Heart right ventricle (tissue), 16 donors: ENCODE measurements around the gene FOSL2. TPM values are rescaled to one million over a fixed set of nuclear protein-coding genes. Genes with fewer than 3 reads are reported as not detected.

Source experiments
- ATAC-seq, 8 donors: fragments of 200-7000 bp; cut with Tn5 transposase; one replicate each; pipeline ENCODE4 v1.9.1; 2020; ENCODE audit warnings: mild to moderate bottlenecking in 8 of 8, moderate library complexity in 8 of 8, moderate number of reproducible peaks in 1 of 8
- DNase-seq, 2 donors: peaks; one replicate each; pipeline ENCODE4 v3.0.0-alpha.2; 2020
- H3K27ac ChIP-seq, 10 donors: fragments of 200-600 bp; sonication (generic) in 2 of 10; one replicate each; pipeline versions ENCODE4 v1.5.0 to v1.8.0; 2020 to 2022; ENCODE audit warnings: mild to moderate bottlenecking in 3 of 10
- H3K27me3 ChIP-seq, 7 donors: fragments of 200-600 bp; one replicate each; pipeline ENCODE4 v1.8.0; 2021 to 2022; ENCODE audit warnings: mild to moderate bottlenecking in 2 of 7
- H3K36me3 ChIP-seq, 9 donors: fragments of 200-600 bp; sonication (generic) in 1 of 9; one replicate each; pipeline versions ENCODE4 v1.5.0 to v1.8.0; 2020 to 2022; ENCODE audit warnings: mild to moderate bottlenecking in 2 of 9
- H3K4me1 ChIP-seq, 9 donors: fragments of 200-600 bp; sonication (generic) in 1 of 9; one replicate each; pipeline versions ENCODE4 v1.5.0 to v1.8.0; 2020 to 2022; ENCODE audit warnings: mild to moderate bottlenecking in 4 of 9
- H3K4me3 ChIP-seq, 10 donors: fragments of 200-600 bp; sonication (generic) in 2 of 10; one replicate each; pipeline versions ENCODE4 v1.5.0 to v1.8.0; 2020 to 2022; ENCODE audit warnings: mild to moderate bottlenecking in 7 of 10, moderate library complexity in 2 of 10
- H3K9me3 ChIP-seq, 11 donors: fragments of 200-600 bp in 10 of 11; sonication (generic) in 2 of 11; one replicate each; pipeline versions ENCODE4 v1.5.0 to v1.8.0; 2013 to 2022; ENCODE audit warnings: mild to moderate bottlenecking in 2 of 11, control low read depth in 1 of 11, moderate library complexity in 1 of 11
- WGBS, 2 donors: extraction: QIAGEN DNeasy Blood & Tissue Kit; methylation state at CpG; one replicate each; pipeline ENCODE4 v1.1.7; 2013; ENCODE audit warnings: inconsistent platforms in 1 of 2; 5-methylcytosine and 5-hydroxymethylcytosine counted together
- intact Hi-C, 10 donors: fragments of 100-400 bp; cut with DNase I; formaldehyde crosslinking; loops; one replicate each; pipeline versions ENCODE4 v1.11.1 to v1.14.2; 2022
- polyA plus RNA-seq, 2 donors: library from polyadenylated mRNA; stranded (reverse); fragments of 200-250 nt; gene quantifications; one replicate each; pipeline ENCODE4 v1.2.3, GENCODE V29; 2013
- total RNA-seq, 10 donors: library from RNA; stranded (reverse); fragmentation: NEBNext Ultra II Directional in 3 of 10; extraction: Animal tissue kit (Norgen Biotek cat#: 25700) in 3 of 10; gene quantifications; one replicate each; pipeline versions ENCODE4 v1.2.1 to v1.2.4, GENCODE V29; 2021 to 2023
- TF ChIP-seq, protein P1 (sequence below), 9 donors: fragments of 200-600 bp; sonication (generic) in 2 of 9; IDR thresholded peaks; one replicate each; pipeline versions ENCODE4 v1.5.0 to v1.8.0; 2021 to 2022; ENCODE audit warnings: antibody characterized with exemption in 9 of 9, mild to moderate bottlenecking in 5 of 9, moderate library complexity in 1 of 9
- donor health status: Arrhythmogenic right ventricular cardiomyopathy.
- donor health status: ischemic (EF 13 %, LVEDD 7.1; RV severe dilation, severe dysfunction).
- donor health status: healthy with polysubstance abuse.
- donor health status: DM: no; HTN: yes; CAD: no.
- donor health status: DM: no; HTN: no; CAD: no.
- donor health status: ischemic (EF 25% LVEDD 6.9; RV normal size, moderate dysfunction).
- donor health status: ischemic (EF 25% LVEDD 5.7; RV mildly dilated, moderate dysfunction).
- donor health status: healthy.
- donor health status: DM: yes; HTN: yes; CAD: no.
- donor health status: Ischemic cardiomyopathy.
- donor health status: ischemic (EF 35%, LVEDD 5.7; RV mildly dilated, moderate dysfunction).
- donor health status: nonischemic (EF 11% LVEDD 7.7; RV severe dilation, severe dysfunction).
- donor health status: DM: yes; HTN: yes; CAD: no.
- donor health status: PGD.
- donor health status: ischemic (EF 29% LVEDD 5.4; RV normal size, mild dysfunction).
- donor health status: nonischemic (EF 23%, LVEDD 6.1; RV moderate dilation, normal function).

FOSL2 gene
- total and polyA plus RNA-seq, 12 donors, result 16.5 to 182 (median 54.8) TPM

DNA sequence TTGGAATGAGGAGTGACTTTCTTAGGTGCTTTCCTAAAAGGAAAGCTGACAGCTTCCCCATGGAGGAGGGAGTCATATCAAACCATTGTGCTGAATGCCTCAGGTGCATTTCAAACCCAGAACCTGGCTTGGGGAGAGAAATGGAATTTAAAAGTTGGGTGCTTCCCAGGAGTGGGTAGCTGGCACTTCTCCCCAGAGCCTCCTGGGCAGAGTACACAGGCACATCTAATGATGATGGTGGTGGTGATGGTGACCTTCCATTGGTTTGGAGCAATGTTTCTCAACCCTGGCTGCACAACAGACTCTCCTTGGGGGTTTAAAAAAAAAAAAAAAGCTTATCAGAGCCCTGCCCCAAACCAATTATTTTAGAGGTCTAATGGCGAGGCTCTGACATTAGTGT, 8.3 kb downstream of the FOSL2 start:
- WGBS, 2 donors, result 92 to 100% methylated on average over 1 of the region's 1 CpG
- DNase-seq, result no peak

DNA sequence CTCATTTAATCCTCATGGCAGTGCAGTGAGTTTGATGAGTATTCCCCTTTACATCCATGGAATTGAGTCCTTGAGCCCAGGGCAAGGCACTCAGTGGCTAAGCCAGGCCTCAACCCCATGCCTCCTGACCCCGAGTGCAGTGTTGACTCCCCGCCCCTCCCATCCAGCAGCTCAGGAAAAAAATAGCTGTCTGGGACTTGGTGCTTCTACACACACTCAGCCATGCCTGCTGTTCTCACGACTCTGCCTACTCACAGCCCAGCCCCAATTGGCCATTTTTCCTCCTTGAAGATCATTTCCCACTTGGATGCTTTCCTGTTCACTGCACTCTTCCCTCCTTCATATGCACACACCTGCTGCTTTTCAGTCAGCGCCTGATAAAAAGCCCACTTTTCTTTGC, 8.8 kb downstream of the FOSL2 start:
- no peak overlapping the region for H3K4me3 ChIP-seq
- no peaks in the 10 kb centered on the region for H3K27me3 ChIP-seq
- H3K27ac ChIP-seq, result peak overlapping the region in 1 of 10 donors; percentile 100
- H3K9me3 ChIP-seq, result no peaks in the 10 kb centered on the region
- peaks cover 26 to 97% (median 71%) of the 10 kb centered on the region in 9 donors for H3K4me1 ChIP-seq
- TF ChIP-seq, protein P1, sequence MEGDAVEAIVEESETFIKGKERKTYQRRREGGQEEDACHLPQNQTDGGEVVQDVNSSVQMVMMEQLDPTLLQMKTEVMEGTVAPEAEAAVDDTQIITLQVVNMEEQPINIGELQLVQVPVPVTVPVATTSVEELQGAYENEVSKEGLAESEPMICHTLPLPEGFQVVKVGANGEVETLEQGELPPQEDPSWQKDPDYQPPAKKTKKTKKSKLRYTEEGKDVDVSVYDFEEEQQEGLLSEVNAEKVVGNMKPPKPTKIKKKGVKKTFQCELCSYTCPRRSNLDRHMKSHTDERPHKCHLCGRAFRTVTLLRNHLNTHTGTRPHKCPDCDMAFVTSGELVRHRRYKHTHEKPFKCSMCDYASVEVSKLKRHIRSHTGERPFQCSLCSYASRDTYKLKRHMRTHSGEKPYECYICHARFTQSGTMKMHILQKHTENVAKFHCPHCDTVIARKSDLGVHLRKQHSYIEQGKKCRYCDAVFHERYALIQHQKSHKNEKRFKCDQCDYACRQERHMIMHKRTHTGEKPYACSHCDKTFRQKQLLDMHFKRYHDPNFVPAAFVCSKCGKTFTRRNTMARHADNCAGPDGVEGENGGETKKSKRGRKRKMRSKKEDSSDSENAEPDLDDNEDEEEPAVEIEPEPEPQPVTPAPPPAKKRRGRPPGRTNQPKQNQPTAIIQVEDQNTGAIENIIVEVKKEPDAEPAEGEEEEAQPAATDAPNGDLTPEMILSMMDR (IDR thresholded peaks at IDR 0.05), result no peak
- peaks cover 3 to 96% (median 25%) of the 10 kb centered on the region in 9 donors for H3K36me3 ChIP-seq
- ATAC-seq (no peak), DNase-seq (no peak)
- intact Hi-C loops, result loop anchor here in 2 of 10 donors (10.0 kb wide), 2 partner anchors 677 to 697 kb away; no protein-coding TSS in a partner anchor
- 59 to 68% methylated on average over 4 of the region's 4 CpGs for WGBS, 2 donors

More for the DNA sequence above, 8.3 kb downstream of the FOSL2 start:
- peaks cover 26 to 95% (median 69%) of the 10 kb centered on the region in 9 donors for H3K4me1 ChIP-seq
- ATAC-seq, result no peak
- H3K27me3 ChIP-seq, result no peaks in the 10 kb centered on the region
- H3K4me3 ChIP-seq, result no peak overlapping the region
- peak overlapping the region in 5 of 10 donors; percentile 49 to 100 (median 64) for H3K27ac ChIP-seq
- peaks cover 3 to 92% (median 24%) of the 10 kb centered on the region in 9 donors for H3K36me3 ChIP-seq
- TF ChIP-seq, protein P1 (IDR thresholded peaks at IDR 0.05), result no peak
- no peaks in the 10 kb centered on the region for H3K9me3 ChIP-seq
- intact Hi-C loops, result loop anchor here in 2 of 10 donors (10.0 kb wide), 2 partner anchors 676 to 696 kb away; no protein-coding TSS in a partner anchor

DNA sequence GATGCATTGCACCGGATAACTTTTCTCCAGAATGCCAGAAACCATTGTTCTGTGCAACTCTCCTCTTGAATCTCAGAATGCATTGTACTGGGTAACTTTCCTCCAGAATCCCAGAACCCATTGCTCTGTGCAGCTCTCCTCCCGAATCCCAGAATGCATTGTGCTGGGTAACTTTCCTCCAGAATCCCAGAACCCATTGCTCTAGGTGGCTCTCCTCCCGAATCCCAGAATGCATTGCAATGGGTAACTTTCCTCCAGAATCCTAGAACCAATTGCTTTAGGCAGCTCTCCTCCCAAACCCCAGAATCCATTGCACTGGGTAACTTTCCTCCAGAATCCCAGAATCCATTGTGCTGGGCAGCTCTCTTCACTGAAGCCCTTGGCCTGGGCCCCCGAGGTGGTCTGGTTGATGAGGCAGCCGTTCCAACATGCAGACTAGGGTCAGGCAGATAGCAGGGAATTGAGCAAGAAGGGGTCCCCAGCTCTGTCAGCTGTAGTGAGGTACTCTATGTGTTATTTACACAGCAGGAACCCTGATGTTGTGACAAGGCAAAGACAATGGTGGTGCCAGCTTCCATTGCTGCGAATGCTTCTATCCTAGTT, 9.4 kb downstream of the FOSL2 start:
- WGBS, 2 donors, result 92 to 98% methylated on average over 6 of the region's 6 CpGs
- ATAC-seq (no peak), DNase-seq (no peak)
- Histone ChIP-seq H3K27ac (no peak overlapping the region), H3K9me3 (no peaks in the 10 kb centered on the region), H3K4me1 (peaks cover 26 to 100% (median 74%) of the 10 kb centered on the region in 9 donors), H3K36me3 (peaks cover 3 to 100% (median 32%) of the 10 kb centered on the region in 9 donors), H3K27me3 (no peaks in the 10 kb centered on the region), H3K4me3 (no peak overlapping the region)
- intact Hi-C loops, result loop anchor here in 2 of 10 donors (10.0 kb wide), 2 partner anchors 677 to 697 kb away; no protein-coding TSS in a partner anchor
- TF ChIP-seq, protein P1 (IDR thresholded peaks at IDR 0.05), result no peak

DNA sequence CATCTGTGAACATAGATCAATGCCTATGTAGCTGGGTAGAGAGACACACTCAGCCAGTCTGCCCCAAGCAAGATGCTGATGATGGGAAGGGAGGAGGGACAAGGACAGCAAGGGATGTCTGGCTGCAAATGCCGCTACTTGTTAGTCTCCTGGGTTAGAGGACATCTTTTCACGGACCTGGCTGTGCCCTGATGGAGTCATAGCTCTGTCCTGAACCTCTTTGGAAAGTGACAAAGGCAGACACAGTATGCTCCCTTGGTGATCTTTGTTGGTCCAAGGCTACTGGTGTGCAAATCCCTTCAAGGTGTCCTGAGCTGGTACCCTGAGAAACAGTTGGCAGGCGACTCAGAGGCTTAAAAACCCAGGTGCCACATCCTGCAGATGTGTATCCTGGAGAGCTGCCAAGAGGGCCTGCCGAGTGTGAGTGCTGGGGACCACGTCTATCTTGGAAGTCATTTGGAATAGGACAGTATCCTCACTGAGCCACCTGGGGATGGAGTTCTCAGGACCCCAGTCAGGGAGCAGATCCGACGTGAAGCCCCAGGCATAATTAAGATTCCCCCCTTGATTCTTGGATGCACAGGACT, 10.8 kb downstream of the FOSL2 start:
- H3K36me3 ChIP-seq, result peaks cover 3 to 100% (median 45%) of the 10 kb centered on the region in 9 donors
- DNase-seq (no peak), ATAC-seq (no peak)
- intact Hi-C loops, result loop anchor here in 2 of 10 donors (10.0 kb wide), 2 partner anchors 679 to 699 kb away; no protein-coding TSS in a partner anchor
- no peak overlapping the region for H3K4me3 ChIP-seq
- H3K27ac ChIP-seq, result peak overlapping the region in 1 of 10 donors; percentile 41
- H3K27me3 ChIP-seq, result no peaks in the 10 kb centered on the region
- H3K9me3 ChIP-seq, result no peaks in the 10 kb centered on the region
- TF ChIP-seq, protein P1 (IDR thresholded peaks at IDR 0.05), result no peak
- WGBS, 2 donors, result 55 to 57% methylated on average over 7 of the region's 7 CpGs
- H3K4me1 ChIP-seq, result peaks cover 18 to 100% (median 74%) of the 10 kb centered on the region in 9 donors
